ENCODE data around the gene KLK6.

DNA sequence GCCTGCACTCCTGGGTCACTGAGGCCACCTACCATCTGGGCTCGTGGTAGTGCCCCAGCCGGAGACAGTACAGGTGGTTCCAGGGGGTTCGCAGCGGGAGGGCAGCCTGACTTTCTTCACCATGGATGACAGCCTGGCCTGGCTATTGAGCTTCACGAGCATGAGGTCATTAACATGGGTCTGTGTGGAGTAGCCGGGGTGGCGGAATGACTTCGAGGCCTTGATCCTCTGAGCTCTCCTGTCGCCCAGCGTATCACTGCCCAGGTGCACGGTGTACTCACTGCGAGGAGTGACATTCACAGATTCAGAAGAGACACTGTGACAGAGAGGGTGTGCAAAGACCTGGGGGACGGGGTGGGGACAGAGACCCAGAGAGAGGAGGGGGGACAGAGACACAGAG, 10.8 kb upstream of the KLK6 start:
- TF ChIP-seq, protein P1, sequence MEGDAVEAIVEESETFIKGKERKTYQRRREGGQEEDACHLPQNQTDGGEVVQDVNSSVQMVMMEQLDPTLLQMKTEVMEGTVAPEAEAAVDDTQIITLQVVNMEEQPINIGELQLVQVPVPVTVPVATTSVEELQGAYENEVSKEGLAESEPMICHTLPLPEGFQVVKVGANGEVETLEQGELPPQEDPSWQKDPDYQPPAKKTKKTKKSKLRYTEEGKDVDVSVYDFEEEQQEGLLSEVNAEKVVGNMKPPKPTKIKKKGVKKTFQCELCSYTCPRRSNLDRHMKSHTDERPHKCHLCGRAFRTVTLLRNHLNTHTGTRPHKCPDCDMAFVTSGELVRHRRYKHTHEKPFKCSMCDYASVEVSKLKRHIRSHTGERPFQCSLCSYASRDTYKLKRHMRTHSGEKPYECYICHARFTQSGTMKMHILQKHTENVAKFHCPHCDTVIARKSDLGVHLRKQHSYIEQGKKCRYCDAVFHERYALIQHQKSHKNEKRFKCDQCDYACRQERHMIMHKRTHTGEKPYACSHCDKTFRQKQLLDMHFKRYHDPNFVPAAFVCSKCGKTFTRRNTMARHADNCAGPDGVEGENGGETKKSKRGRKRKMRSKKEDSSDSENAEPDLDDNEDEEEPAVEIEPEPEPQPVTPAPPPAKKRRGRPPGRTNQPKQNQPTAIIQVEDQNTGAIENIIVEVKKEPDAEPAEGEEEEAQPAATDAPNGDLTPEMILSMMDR (IDR thresholded peaks at IDR 0.05): no peak
- no peak for TF ChIP-seq POLR2A (IDR thresholded peaks at IDR 0.05)
